DMS153 treated with DMSO at 0.1 percent for 48 hours (cell line): ENCODE data around the gene PTX4.

ENCODE experiments used
- DNase-seq: peaks from one replicate; lab custom pipeline; 2025; ENCODE audit not compliant: unreplicated experiment; lab: John Stamatoyannopoulos, UW

The PTX4 gene, protein sequence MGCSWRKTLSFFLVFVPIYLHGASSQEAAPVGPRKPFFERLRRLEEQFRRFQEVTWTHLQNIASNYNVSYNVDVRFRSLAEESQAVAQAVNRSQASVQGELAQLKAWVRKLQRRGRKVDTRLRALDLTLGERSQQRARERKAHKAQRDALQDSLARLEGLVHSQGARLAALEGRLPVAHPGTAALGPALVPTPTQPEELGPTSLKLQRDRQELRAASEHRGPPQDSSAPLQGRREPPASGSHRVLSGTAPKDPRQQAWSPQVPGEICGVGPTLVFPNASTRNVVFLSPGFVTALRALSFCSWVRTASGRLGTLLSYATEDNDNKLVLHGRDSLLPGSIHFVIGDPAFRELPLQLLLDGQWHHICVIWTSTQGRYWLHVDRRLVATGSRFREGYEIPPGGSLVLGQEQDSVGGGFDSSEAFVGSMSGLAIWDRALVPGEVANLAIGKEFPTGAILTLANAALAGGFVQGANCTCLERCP

DNA sequence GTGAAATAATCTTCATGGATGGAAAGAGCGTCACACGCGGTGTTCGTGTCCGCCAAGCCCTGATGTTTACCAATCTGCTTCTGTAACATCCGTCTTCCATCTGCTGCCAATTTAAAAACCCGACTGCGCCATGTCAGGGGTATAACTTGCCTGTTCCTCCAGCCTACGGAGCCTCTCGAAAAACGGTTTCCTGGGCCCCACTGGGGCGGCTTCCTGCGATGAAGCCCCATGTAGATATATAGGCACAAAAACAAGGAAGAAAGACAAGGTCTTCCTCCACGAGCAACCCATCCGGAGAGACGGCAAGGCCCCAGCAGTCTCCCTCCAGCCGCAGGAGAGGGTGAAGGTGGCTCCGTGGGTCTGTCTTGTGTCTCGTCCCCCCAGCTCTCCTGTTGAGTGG, at the start of gene PTX4:
Gene PTX4, minus strand, starts transcription at position 326 of the 400 bp plus-strand sequence. Its CDS starts 35 bp downstream, at position 291.
- no peak for DNase-seq

- DNase-seq: no peak
Observed at GRCh38 chr16:1537763-1538289, 49.1 kb upstream of the PTX4 start.

GRCh38 chr16:1537138-1537577, 48.4 kb upstream of the PTX4 start:
- DNase-seq: no peak

DNA sequence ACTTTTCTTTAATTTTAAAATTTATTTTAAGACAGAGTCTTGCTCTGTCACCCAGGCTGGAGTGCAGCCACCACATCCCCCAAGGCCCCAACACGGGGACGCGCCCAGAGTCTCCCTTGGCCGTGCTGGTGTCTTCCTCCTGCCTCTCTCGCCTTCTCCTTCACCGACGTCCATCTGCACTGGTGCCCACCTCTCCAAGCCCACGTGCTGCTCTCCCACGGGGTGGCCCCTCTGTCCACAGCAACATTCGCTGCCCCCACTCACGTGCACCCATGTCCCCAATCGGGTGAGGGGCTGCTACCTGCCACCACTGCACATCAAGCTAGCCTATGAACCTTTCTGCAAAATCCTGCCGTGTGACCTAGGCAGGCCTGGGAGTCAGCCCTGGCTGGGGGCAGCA, 47.9 kb upstream of the PTX4 start:
- no peak for DNase-seq

DNA sequence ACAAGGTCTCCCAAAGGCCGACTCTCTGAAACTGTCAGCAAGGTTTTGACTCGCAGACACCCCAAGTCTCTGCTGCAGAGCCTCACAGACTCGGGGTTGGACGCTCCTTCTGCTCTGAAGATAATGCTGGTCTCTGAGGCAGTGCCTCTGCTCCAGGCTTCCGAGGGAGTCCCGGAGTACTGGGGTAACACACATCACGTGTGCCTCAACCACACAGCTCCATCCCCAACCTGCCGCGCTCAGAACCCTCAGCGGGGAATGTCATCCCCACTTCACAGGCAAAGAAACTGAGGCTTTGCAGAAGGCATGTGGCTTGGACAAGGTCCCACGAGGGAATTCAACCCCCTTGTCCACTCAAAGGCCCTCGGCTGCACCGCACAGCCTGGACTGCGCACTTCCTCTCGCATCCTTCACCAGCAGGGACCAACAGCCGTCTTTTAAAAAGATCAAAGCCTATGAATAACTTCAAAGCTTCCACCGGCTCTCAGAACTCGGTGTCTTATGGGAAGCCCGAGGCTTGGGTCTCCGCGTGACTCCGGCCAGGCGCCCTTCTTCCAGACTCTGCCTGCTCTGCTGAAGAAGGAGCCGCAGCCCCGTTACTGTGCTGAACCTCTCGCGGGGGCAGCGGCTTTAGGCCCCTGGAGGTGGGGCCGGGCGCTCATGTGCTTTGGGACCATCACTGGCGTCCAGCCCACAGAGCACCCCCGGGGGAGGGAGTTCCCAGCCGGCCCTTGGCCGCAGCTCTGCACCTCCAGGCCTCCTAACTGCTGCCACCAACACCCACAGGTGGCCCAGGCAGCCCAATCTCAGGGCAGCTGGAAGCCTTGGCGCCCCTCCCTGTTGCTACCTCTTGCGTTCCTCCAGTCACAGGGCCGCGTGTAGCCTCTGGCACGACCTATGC, 46.9 kb upstream of the PTX4 start:
- DNase-seq: no peak

DNA sequence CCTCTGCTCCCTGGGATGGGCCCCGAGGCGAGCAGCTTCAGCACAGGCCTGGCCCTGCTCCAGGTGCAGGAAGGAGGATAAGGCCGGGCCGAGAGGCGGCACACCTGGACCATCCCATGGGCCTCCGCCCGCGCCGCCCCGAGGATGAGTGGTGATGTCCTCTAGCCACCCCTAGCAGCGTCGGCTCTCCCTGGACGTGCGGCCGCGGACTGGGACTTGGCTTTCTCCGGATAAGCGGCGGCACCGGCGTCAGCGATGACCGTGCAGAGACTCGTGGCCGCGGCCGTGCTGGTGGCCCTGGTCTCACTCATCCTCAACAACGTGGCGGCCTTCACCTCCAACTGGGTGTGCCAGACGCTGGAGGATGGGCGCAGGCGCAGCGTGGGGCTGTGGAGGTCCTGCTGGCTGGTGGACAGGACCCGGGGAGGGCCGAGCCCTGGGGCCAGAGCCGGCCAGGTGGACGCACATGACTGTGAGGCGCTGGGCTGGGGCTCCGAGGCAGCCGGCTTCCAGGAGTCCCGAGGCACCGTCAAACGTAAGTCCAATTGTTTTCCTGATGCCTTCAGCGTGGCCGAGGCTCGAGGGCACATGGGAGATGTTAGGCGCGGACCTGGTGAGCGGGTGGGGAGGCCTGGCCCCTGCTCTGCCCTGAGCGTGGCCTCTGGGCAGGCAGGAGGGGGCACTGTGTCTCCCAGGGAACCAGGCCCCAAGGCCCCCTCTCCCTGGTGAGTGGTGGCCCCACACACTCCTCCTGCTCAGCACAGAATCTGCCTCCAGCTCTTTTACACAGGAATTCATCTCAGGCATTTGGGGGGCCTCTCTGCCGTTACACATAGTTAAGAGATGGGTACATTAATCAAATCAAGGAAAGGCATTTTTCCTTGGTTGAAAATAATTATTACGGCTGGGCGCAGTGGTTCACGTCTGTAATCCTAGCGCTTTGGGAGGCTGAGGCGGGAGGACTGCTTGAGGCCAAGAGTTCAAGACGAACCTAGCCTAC, 45.6 kb upstream of the PTX4 start:
- no peak for DNase-seq

DNA sequence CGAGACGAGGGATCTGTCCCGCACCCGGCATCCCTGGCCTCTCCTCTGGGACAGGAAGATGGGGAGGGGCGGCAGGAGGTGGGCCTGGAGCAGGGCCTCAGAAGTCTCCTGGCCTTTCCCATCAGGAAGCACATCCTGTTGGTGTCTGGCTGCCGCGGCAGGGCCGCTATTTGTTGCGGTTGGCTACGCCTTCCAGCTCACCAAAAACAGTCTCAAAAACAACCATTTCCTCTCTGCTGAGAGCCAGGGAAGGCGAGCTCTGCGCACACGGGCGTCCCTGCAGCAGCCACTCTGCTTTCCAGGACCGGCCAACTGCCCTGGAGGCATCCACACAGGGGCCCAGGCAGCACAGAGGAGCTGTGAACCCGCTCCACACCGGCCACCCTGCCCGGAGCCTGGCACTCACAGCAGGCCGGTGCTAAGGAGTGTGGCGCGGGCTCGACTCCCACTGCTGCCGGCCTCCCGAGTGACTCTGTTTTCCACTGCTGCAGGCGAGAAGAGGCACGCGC, 44.8 kb upstream of the PTX4 start, which contains the start of gene TMEM204:
Gene TMEM204, plus strand, starts transcription at position 224 of the 509 bp plus-strand sequence. CDS start 610 bp downstream, outside the sequence.
- DNase-seq: no peak

DNA sequence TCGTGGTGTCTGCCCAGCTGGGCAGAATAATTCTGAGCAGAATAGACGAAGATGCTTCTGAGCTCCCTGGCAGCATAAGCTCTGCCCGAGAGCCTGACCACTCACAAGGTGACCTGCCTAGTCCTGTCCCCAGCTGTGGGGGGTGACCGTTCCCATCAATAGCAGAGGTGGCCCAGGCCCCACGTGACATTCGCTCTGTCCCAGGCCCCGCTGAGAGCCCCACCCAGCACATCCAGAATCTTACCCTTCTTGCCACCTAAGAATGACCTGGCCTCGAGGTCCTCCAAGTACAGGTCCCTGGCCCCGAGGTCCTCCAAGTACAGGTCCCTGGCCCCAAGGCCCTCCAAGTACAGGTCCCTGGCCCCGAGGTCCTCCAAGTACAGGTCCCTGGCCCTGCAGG, 44.0 kb upstream of the PTX4 start:
- DNase-seq: no peak

GRCh38 chr16:1532081-1532760, 43.5 kb upstream of the PTX4 start:
- DNase-seq: no peak

- no peak for DNase-seq
Observed at GRCh38 chr16:1531638-1531910, 42.8 kb upstream of the PTX4 start.

- DNase-seq: no peak
Observed at GRCh38 chr16:1530883-1531637, 42.3 kb upstream of the PTX4 start.

GRCh38 chr16:1530349-1530882, 41.7 kb upstream of the PTX4 start:
- no peak for DNase-seq

DNA sequence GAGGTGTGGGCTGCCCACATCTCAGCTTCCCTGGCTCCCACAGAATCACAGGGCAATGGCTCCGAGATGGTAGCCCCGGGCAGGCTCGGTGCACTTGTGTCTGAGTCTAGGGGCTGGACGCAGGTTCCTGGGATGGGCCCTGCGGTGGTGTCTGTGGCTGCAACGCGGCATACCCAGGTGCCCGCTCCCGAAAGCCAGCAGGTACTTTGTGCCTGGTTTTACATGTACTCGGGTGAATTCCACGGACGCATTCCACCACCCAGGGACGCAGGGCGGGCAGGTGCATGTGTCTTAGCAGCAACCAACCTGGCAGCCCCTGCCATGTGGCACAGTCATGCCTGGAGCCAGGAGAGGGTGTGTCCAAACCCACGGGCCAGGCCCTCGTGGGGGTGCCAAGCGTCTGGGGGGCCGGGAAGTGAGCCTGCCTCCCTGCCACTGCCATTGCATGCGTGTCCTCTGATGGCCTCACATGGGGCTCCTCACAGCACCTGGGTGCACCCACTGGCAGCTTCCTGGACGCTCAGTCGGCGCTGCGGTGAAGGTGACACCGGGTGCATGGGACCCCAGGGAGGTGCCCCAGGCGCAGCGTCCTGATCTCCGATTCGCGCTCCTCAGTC, 40.3 kb upstream of the PTX4 start:
- no peak for DNase-seq

GRCh38 chr16:1527836-1528811, 39.4 kb upstream of the PTX4 start:
- no peak for DNase-seq

DNA sequence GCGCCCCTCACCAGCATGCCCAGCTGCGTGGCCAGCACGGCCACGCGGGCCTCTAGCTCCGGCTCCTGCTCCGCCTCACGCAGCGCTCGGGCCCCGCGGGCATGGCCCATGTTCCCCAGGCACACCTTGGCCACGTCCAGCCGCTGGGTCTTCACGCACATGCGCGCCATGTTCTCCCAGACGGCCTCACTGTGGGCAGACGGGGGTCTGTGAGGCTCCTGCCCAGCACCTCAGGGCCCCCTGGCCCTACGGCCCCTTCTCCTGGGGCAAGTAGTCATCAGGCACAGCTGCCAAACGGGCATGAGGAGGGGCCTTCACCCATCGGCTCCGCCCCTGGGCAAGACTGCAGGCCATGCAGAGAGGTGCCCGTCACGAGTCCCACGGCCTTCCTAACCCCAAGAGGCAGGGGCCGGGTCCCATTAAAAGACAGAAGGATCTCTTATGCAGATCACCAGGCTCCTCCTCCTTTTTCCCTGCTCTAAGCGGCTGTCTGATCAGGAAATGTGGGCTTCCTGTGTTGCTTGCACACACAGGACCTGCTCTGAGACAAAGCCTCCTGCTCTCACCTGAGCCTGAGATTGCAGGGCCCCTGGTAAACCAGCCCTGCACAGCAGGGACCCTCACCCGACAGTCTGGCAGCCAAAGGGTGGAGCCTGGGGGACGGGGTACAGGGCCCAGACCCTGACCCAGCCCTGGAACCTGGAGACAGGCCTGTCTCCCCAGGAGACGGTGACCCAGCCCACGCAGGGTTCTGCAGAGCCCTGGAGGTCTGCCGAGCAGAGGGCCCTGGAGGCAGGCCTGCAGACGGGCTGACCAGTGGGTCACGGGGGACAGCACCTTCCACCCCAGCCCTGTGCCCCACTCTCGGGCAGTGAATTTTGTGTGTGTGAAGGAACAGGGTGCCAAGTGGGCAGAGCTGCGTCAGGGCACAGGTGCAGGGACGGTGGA, 38.1 kb upstream of the PTX4 start:
- DNase-seq: peak; percentile 44
